Type B pancreatic cell (in vitro differentiated cells): ENCODE measurements around the gene TCF4. TPM values are rescaled to one million over a fixed set of nuclear protein-coding genes. Genes with fewer than 3 reads are reported as not detected.

Experiments
- DNase-seq: peaks from one replicate; pipeline ENCODE4 v3.0.0; 2021; ENCODE audit warnings: mixed read lengths; ENCODE audit not compliant: unreplicated experiment; ENCODE audit errors: extremely low spot score
- H3K27ac Mint-ChIP-seq: 2 replicates; pipeline ENCODE4 v1.8.0; 2021; ENCODE audit warnings: mild to moderate bottlenecking, mixed read lengths
- H3K27me3 Mint-ChIP-seq: 2 replicates; pipeline ENCODE4 v1.8.0; 2021; ENCODE audit warnings: mixed read lengths
- H3K36me3 Mint-ChIP-seq: 2 replicates; pipeline ENCODE4 v1.8.0; 2021; ENCODE audit warnings: mixed read lengths
- H3K4me1 Mint-ChIP-seq: one replicate; pipeline ENCODE4 v1.8.0; 2021; ENCODE audit warnings: mixed read lengths; ENCODE audit not compliant: unreplicated experiment
- H3K4me3 Mint-ChIP-seq: 2 replicates; pipeline ENCODE4 v1.8.0; 2021; ENCODE audit warnings: mild to moderate bottlenecking, mixed read lengths
- H3K9me3 Mint-ChIP-seq: 2 replicates; pipeline ENCODE4 v1.8.0; 2021; ENCODE audit warnings: mixed read lengths
- CTCF ChIP-seq: fragments of 200-600 bp; sonication (generic); conservative IDR thresholded peaks from 2 replicates; pipeline ENCODE4 v1.5.0; 2021; ENCODE audit warnings: antibody characterized with exemption, mild to moderate bottlenecking
- total RNA-seq: library from RNA; stranded (reverse); gene quantifications from 2 replicates; pipeline ENCODE4 v1.2.1, GENCODE V29; 2021; ENCODE audit warnings: low replicate concordance

Gene TCF4
- total RNA-seq, 1 donor from 2014 or later, result 189 TPM

GRCh38 chr18:55534996-55535395 lies 53.0 kb downstream of the TCF4 start:
- Mint-ChIP-seq H3K9me3 (peaks cover 5% of the 10 kb centered on the region), H3K27ac (no peak overlapping the region), H3K27me3 (no peaks in the 10 kb centered on the region), H3K4me3 (no peak overlapping the region), H3K36me3 (peaks cover 12% of the 10 kb centered on the region), H3K4me1 (peaks cover 30% of the 10 kb centered on the region)
- TF ChIP-seq CTCF, result no peak
- no peak for DNase-seq

DNA sequence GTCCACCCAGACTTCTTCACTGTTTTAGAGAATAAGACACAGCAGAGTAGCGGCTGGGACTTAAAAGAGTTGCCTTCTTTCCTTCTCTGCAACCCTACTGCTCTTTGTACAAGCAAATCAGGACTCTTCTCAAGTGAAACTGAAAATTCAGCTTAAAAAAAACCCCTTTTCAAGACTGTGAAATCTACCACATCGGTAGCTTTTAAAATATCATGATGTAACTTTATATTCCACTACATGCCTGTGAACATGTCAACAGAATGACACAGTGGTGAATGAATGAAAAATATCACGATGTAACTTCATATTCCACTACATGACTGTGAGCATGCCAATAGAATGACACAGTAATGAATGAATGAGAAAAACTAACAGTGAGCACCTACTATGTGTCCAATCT lies 53.4 kb downstream of the TCF4 start:
- no peaks in the 10 kb centered on the region for H3K27me3 Mint-ChIP-seq
- DNase-seq, result no peak

DNA sequence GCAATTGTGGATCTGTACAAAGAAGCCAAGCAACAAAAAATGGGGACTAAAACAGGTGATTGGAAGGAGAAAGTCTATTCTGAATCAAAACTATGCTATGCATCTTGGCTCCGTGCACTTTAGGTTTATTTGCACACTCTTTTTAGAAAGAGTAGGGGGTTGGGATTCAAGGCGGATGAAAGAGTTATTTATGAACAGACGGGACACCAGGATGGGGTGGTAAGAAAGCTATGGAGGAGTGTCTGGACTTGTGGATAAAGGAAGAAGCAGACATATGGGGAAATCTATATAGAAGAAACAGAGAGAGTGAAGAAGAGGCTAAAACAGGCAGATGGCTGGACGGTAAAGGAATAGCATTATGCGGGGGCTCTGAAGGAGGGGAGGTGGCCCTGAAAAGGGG lies 57.8 kb downstream of the TCF4 start:
- no peaks in the 10 kb centered on the region for H3K27me3 Mint-ChIP-seq
- H3K9me3 Mint-ChIP-seq, result no peaks in the 10 kb centered on the region
- no peak for TF ChIP-seq CTCF
- H3K4me3 Mint-ChIP-seq, result no peak overlapping the region
- peaks cover 7% of the 10 kb centered on the region for H3K36me3 Mint-ChIP-seq
- peaks cover 27% of the 10 kb centered on the region for H3K4me1 Mint-ChIP-seq
- H3K27ac Mint-ChIP-seq, result no peak overlapping the region
- no peak for DNase-seq

More for the DNA sequence above, 53.4 kb downstream of the TCF4 start:
- TF ChIP-seq CTCF, result no peak
- Mint-ChIP-seq H3K4me3 (no peak overlapping the region), H3K36me3 (peaks cover 14% of the 10 kb centered on the region), H3K4me1 (peaks cover 32% of the 10 kb centered on the region), H3K27ac (no peak overlapping the region), H3K9me3 (peaks cover 4% of the 10 kb centered on the region)

- Mint-ChIP-seq H3K27me3 (no peaks in the 10 kb centered on the region), H3K9me3 (no peaks in the 10 kb centered on the region), H3K36me3 (peaks cover 7% of the 10 kb centered on the region), H3K27ac (no peak overlapping the region), H3K4me1 (peaks cover 23% of the 10 kb centered on the region), H3K4me3 (no peak overlapping the region)
- TF ChIP-seq CTCF, result no peak
- no peak for DNase-seq
These were observed 58.4 kb downstream of the TCF4 start for GRCh38 chr18:55529581-55529980.

- no peak overlapping the region for H3K4me3 Mint-ChIP-seq
- H3K27ac Mint-ChIP-seq, result no peak overlapping the region
- DNase-seq, result no peak
- no peaks in the 10 kb centered on the region for H3K27me3 Mint-ChIP-seq
- H3K36me3 Mint-ChIP-seq, result peaks cover 7% of the 10 kb centered on the region
- H3K4me1 Mint-ChIP-seq, result peaks cover 17% of the 10 kb centered on the region
- no peaks in the 10 kb centered on the region for H3K9me3 Mint-ChIP-seq
- TF ChIP-seq CTCF, result no peak
These were observed 62.1 kb downstream of the TCF4 start for GRCh38 chr18:55525845-55526244.
